ENCODE results near the gene EEF1A2. TPM values are rescaled to one million over a fixed set of nuclear protein-coding genes. Genes with fewer than 3 reads are reported as not detected.

EEF1A2 gene
- total RNA-seq, 1 donor from 2014 or later: 0.99 TPM

Other genes with a start within 250 kb of the EEF1A2 start
- not detected in 2 replicates for gene NKAIN4, start 244.6 kb downstream of the EEF1A2 start, total RNA-seq
- gene ARFGAP1, start 226.3 kb downstream of the EEF1A2 start, total RNA-seq: 52.6 and 54.5 TPM in 2 replicates
- gene COL20A1, start 205.9 kb downstream of the EEF1A2 start, total RNA-seq: not detected in 2 replicates
- not detected in 2 replicates for gene CHRNA4, start 137.7 kb downstream of the EEF1A2 start, total RNA-seq
- not detected in 2 replicates for gene KCNQ2, start 26.4 kb downstream of the EEF1A2 start, total RNA-seq
- 21.4 and 23.1 TPM in 2 replicates for gene PPDPF, start 21.7 kb upstream of the EEF1A2 start, total RNA-seq
- gene PTK6, start 38.3 kb upstream of the EEF1A2 start, total RNA-seq: 0.07 and 0.13 TPM in 2 replicates
- not detected in 2 replicates for gene SRMS, start 48.7 kb upstream of the EEF1A2 start, total RNA-seq
- gene FNDC11, start 55.1 kb upstream of the EEF1A2 start, total RNA-seq: 1.1 and 1.9 TPM in 2 replicates
- gene HELZ2, start 75.2 kb upstream of the EEF1A2 start, total RNA-seq: 47.2 and 47.4 TPM in 2 replicates
- 10.0 and 10.5 TPM in 2 replicates for gene GMEB2, start 128.0 kb upstream of the EEF1A2 start, total RNA-seq
- 3.1 and 7.2 TPM in 2 replicates for gene STMN3, start 154.3 kb upstream of the EEF1A2 start, total RNA-seq
- 16.8 and 21.4 TPM in 2 replicates for gene RTEL1, start 159.2 kb upstream of the EEF1A2 start, total RNA-seq
- 37.0 and 118 TPM in 2 replicates for gene TNFRSF6B, start 197.6 kb upstream of the EEF1A2 start, total RNA-seq
- gene ARFRP1, start 208.9 kb upstream of the EEF1A2 start, total RNA-seq: 37.7 and 49.0 TPM in 2 replicates
- 21.2 and 30.6 TPM in 2 replicates for gene ZGPAT, start 209.0 kb upstream of the EEF1A2 start, total RNA-seq
- 1.6 and 2.8 TPM in 2 replicates for gene LIME1, start 237.6 kb upstream of the EEF1A2 start, total RNA-seq
- gene SLC2A4RG, start 240.7 kb upstream of the EEF1A2 start, total RNA-seq: 14.1 and 14.5 TPM in 2 replicates

Data from pulmonary artery endothelial cell (primary cell).